Activated CD8-positive, alpha-beta memory T cell treated with anti-CD3 and anti-CD28 coated beads, Interleukin-2, amount 50 U/mL, for 24 hours (primary cell): Measurements from ENCODE around the gene FBXO46.
"Not testable (repeated sequence)": the region's sequence is repeated elsewhere in the genome, so short reads cannot be mapped to it uniquely, and the experiment has no call there.

ENCODE experiments used
- DNase-seq: peaks from one replicate; pipeline ENCODE4 v3.0.0-alpha.2; 2020; ENCODE audit errors: extremely low read depth

Gene FBXO46

DNA sequence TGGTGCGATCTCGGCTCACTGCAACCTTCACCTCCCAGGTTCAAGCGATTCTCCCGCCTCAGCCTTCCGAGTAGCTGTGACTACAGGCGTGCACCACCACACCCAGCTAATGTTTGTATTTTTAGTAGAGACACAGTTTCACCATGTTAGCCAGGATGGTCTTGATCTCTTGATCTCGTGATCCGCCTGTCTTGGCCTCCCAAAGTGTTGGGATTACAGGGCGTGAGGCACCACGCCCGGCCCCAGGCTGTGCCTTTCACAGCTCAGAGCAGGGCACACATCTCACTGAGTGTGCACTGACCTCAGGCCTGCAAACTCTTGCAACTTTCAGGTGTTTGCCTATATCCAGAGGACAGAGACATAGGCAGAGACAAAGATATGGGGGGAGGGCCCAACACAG, 45.7 kb downstream of the FBXO46 start:
- not testable (repeated sequence) for DNase-seq

DNA sequence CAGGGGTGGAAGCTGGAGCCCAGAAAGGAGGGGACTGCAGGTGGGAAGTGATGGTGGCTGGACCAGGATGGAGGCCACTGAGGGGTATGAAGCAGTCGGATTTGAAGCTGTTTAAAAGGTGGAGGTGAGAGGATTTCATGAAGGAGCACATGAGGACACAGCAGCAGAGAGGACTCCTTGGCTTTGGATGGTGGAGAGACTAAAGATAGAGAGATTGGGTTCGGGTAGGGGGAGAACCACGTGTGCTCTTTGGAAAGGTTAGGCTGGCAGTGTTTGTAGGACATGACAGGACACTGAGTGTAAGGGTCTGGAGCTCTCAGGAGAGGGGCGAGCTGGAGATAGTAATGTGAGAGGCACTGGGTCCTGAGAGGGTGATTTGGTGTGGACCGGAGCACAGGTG, 47.8 kb downstream of the FBXO46 start:
- no peak for DNase-seq

DNA sequence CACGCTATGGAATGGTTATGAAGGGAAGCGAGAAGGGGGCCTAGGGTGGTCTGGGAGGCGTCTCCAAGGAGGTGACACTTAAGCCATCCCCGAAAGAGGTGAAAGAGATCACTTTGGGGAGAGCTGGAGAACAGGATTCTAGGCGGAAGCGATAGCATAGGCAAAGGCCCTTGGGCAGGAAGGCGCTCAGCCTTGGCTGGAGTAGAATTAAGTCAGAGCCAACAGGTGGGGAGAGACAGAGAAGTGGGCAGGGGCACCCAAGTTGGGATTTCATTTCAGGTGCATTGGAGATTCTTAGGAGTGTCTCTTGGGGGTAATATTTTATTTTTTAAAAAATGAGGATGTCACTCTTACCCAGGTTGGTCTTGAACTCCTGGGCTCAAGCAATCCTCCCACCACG, 48.6 kb downstream of the FBXO46 start:
- DNase-seq, result no peak

DNA sequence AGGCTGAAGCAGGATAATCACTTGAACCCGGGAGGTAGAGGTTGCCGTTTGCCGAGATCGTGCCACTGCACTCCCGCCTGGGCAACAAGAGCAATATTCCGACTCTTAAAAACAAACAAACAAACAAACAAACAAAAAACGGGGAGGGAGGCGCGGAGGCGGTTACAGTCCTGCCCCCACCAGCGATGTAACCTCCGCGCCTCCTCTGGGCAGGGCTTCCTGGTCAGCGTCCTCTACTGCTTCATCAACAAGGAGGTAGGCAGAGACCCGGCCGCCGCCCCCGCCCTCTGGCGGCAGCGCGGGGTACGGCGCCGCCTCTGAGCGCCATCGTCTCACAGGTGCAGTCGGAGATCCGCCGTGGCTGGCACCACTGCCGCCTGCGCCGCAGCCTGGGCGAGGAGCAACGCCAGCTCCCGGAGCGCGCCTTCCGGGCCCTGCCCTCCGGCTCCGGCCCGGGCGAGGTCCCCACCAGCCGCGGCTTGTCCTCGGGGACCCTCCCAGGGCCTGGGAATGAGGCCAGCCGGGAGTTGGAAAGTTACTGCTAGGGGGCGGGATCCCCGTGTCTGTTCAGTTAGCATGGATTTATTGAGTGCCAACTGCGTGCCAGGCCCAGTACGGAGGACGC, 49.2 kb downstream of the FBXO46 start:
- DNase-seq, result no peak

DNA sequence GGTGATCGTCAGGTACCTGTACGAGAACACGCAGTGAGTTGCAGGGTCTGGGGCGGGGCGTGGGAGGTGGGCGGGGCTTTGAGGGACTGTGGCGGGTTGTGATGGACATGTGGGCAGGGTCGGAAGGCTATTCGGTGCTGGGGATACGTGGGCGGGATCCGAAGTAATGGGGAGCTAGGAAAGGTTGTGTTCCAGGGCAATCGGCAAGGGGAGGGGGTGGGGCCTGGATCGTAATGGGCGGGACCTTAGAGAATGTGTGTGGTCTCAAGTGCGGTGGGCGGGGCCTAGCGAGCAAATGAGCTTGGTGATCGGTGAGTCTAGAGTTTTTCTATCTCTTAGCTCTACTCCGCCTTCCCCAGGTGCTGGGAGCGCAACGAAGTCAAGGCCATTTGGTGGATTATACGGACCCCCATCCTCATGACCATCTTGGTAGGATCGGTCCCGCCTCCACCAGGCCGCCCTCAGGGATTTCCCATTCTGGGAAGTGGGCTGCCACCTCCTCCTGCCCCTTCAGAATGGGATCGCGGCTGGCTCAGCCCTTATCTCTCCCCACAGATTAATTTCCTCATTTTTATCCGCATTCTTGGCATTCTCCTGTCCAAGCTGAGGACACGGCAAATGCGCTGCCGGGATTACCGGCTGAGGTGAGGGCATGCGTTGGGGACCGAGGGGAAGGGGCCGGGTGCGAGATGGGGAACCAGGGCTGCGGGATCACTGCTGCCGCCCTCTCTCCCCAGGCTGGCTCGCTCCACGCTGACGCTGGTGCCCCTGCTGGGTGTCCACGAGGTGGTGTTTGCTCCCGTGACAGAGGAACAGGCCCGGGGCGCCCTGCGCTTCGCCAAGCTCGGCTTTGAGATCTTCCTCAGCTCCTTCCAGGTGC, 53.1 kb downstream of the FBXO46 start:
- peak; percentile 53 for DNase-seq

DNA sequence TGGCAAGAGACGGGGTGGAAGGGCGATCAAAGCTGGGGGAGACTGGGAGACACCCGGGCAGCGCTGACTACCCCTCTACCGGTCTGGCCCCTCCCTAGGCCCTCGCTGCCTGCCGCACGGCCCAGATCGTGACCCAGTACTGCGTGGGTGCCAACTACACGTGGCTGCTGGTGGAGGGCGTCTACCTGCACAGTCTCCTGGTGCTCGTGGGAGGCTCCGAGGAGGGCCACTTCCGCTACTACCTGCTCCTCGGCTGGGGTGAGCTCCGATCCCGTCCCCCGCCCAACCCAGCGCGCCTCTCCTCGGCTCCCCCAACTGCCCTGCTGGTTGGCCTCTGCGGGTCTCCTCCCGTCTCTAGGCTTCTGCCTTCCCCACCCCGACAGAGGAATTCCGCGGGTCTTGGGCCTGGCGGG, 53.8 kb downstream of the FBXO46 start:
- DNase-seq, result no peak

DNA sequence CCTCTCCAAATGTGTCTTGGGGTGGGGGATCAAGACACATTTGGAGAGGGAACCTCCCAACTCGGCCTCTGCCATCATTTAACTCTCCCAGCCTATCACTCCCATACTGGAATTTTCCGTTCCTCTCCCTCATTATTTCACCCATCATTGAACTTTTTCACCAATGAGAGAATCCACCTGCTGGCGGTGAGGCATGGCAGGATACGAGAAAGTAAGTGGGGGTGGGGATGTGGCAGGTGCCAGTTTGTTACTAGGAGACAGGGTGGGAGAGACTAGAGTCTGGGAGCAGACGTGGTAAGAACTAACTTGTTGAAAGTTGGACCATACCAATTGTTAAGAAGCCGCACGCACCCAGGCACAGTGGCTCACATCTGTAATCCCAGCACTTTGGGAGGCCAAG, 55.8 kb downstream of the FBXO46 start:
- DNase-seq, result no peak

DNA sequence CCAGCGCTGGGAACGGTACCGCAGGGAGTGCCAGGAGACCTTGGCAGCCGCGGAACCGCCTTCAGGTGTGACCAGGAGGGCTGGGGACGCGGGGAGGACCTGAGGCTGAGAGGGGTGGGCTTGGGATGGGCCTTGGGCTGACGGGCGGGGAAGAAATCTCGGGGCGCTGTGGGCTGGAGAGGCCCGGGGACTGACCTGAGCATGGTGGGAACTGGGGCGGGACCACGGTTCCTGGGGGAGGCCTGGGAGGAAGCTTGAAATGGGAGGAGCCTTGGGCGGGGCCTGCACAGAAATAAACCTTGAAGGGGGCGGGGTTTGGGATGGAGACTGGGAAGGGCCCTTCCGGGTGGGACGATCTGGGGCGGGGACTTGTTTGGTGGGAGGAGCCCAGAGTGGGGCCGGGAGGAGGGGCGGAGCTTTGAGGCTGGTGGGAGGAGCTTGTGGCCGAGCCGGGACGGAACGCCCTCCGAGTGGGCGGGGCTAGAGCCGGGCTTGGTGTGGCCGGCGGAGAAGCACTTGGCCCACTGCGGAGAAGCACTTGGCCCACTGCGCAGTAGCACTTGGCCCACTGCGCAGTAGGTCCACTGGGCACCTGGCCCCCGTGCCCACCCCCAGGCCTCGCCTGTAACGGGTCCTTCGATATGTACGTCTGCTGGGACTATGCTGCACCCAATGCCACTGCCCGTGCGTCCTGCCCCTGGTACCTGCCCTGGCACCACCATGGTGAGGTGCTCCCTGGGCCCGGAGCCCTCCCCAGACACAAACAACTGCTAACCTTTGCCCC, 59.8 kb downstream of the FBXO46 start:
- DNase-seq, result no peak

DNA sequence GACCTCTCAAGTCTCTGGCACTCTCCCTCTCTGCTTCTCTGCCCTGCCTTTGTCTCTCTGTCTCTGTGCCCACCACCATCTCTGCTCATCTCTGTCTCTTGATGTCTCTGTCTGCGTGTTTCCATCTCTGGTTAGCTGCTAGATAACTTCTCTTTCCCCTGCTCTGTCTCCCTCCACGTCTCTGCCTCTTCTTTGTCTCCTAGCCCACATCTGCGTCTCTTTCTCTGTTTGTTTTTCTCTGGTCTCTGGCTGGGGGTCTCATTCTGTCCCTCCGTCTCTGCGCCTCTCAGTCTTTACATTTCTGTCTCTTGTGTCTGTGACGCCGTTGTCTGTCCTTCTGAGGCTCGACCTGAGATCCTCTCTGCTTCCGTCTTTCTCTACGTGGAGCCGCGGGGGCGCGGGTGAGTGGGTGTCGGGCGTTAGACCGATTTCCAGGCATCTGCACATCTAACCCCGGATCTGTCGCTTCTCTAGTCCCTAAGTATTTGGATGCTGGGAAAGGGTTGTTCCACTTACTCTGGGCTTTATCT, 62.3 kb downstream of the FBXO46 start:
- DNase-seq, result no peak

DNA sequence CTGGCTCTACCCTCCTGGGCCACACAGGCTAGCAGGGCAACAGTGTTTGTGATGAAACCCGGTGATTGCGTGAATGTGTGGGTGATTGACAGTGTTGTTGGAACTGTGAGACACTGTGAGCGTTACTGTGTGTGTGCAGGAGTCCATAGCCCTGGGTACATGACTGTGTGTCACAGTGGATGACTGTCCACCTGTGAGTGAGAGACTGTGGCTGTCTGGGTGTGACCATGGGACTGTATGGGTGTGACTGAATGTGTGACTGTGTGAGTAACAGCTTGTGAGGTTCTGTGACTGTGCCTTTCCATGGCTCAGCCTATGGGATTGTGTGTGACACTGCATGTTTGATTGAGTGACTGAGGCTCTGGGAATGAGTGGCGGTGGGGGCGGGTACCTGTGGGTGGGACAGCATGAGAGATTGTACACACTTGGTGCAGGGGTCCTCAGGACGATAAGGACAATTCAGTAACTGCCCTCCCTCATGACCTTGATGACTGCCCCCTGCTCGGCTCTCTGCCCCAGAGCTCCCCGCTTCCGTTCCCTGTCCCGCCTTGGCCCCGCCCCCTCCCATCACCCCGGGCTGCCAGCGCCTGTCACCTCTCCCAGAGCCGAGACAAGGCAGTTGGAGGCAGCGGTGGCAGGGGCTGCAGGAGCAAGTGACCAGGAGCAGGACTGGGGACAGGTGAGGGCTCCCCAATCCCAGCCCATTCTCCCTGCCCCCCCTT, 62.9 kb downstream of the FBXO46 start, which contains the start of gene GIPR:
GIPR (plus strand) TSS at position 602 of the 722 bp plus-strand sequence. CDS start 1,300 bp downstream, outside the sequence.
- DNase-seq, result no peak

DNA sequence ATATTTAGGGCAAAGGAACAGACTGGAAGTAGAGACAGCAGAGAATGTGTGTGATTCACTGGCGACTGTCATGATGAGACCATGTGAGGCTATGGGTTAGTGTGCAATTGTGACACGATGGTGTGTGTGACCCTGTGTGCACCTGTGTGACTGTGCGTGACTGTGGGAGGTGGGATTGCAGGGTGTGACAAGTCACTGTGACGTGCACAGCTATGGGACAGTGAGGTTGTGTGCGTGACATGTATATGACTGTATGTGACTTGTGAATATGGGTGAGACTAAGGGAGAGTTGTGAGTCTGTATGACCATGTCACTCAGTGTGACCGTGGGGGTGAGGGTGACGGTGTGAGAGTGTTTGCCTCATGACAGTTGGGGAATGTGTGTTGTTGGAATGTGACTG, 66.1 kb downstream of the FBXO46 start:
- DNase-seq, result no peak

DNA sequence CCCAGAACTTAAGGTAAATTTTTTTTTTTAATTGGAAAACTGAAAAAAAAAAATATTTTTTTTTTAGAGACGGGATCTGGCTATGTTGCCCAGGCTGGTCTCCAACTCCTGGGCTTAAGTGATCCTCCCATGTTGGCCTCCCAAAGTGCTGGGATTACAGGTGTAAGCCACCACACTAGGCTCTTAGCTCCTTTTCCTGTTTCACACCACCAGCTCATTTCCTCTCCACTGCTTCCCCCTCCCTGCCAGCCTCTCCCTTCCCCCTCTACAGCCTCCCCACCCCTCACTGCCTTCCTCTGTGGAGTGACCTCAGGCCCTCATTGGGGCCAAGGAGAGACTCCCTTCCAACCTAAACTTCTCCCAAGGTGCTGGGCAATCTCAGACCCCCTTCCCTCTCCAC, 66.9 kb downstream of the FBXO46 start:
- no peak for DNase-seq

DNA sequence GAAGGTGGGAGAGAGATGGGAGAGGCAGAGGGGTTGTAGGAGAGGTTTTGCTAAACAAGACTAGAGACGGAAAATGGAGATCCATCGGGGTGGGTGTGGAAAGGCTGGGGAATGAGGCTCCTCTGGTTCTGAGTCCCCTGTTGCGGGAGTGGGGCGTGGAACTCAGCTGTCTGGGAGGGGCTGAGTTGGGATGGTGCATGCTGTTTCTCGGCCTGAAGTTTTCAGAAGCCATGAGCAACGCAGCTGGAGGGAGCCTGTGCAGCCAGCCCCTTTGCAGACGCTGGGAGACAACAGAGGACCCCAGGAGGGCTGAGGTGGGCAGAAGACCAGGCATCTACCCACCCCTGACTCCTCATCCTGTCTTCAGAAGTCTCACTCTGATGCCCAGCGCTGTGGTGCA, 70.1 kb downstream of the FBXO46 start:
- DNase-seq, result no peak
